Activated CD4-positive, alpha-beta memory T cell treated with anti-CD3 and anti-CD28 coated beads, Interleukin-2, amount 10 ng/mL, durations not matched to agents 7 days and 5 days (primary cell): ENCODE results near the gene SIGLEC10. TPM values are rescaled to one million over a fixed set of nuclear protein-coding genes. Genes with fewer than 3 reads are reported as not detected.
"Not testable (repeated sequence)": the region's sequence is repeated elsewhere in the genome, so short reads cannot be mapped to it uniquely, and the experiment has no call there.

ENCODE experiments used
- CTCF ChIA-PET: fragments of 350-600 bp; sonication (Branson Sonifier 250); formaldehyde crosslinking; loops from one replicate; lab custom pipeline; 2021; ENCODE audit warnings: antibody characterized with exemption, inconsistent platforms; lab: Charles Lee
- POLR2A ChIA-PET: fragments of 350-600 bp; sonication (Branson Sonifier 250); formaldehyde crosslinking; loops from one replicate; lab custom pipeline; 2021; ENCODE audit warnings: antibody characterized with exemption; lab: Charles Lee
- DNase-seq: peaks from one replicate; pipeline ENCODE4 v3.0.0-alpha.2; 2020
- H3K27ac Mint-ChIP-seq: one replicate; pipeline ENCODE4 v1.8.0; 2021; ENCODE audit warnings: mild to moderate bottlenecking, mixed read lengths
- H3K27me3 Mint-ChIP-seq: one replicate; pipeline ENCODE4 v1.8.0; 2021; ENCODE audit warnings: mixed read lengths
- H3K36me3 Mint-ChIP-seq: one replicate; pipeline ENCODE4 v1.8.0; 2021; ENCODE audit warnings: low read depth, mixed read lengths
- H3K4me1 Mint-ChIP-seq: one replicate; pipeline ENCODE4 v1.8.0; 2021; ENCODE audit warnings: mixed read lengths
- H3K4me3 Mint-ChIP-seq: one replicate; pipeline ENCODE4 v1.8.0; 2021; ENCODE audit warnings: mild to moderate bottlenecking, mixed read lengths
- H3K9me3 Mint-ChIP-seq: one replicate; pipeline ENCODE4 v1.8.0; 2021; ENCODE audit warnings: mixed read lengths
- total RNA-seq, 2 experiments: library from RNA; stranded (reverse); gene quantifications; one replicate each; pipeline ENCODE4 v1.2.3, GENCODE V29; 2021

SIGLEC10 gene, protein sequence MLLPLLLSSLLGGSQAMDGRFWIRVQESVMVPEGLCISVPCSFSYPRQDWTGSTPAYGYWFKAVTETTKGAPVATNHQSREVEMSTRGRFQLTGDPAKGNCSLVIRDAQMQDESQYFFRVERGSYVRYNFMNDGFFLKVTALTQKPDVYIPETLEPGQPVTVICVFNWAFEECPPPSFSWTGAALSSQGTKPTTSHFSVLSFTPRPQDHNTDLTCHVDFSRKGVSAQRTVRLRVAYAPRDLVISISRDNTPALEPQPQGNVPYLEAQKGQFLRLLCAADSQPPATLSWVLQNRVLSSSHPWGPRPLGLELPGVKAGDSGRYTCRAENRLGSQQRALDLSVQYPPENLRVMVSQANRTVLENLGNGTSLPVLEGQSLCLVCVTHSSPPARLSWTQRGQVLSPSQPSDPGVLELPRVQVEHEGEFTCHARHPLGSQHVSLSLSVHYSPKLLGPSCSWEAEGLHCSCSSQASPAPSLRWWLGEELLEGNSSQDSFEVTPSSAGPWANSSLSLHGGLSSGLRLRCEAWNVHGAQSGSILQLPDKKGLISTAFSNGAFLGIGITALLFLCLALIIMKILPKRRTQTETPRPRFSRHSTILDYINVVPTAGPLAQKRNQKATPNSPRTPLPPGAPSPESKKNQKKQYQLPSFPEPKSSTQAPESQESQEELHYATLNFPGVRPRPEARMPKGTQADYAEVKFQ
- total RNA-seq, result under 1 TPM; 0.45 to 0.88 TPM

DNA sequence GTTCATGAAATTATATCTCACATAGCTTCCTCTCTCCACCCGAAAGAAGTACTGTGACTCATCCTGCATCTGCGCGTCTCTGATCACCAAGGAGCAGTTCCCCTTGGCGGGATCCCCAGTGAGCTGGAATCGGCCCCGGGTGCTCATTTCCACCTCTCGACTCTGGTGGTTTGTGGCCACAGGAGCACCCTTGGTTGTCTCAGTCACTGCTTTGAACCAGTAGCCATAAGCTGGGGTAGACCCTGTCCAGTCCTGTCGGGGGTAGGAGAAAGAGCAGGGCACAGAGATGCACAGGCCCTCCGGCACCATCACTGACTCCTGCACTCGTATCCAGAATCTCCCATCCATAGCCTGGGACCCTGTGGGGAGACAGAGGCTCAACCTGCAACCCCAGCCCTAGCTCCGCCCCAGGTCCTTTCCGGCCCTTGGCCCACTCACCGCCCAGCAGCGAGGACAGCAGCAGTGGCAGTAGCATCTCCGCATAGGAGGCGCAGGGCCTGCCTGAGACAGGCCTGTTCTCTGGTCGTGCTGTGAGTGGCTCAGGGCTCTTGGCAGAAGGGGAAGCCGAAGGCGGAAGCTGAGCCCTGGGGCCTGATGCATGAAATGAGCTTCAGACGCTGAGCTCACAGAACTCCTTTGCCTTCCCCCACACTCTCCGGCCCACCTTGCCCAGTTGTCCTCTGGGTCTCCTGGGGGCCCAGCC, at the start of gene SIGLEC10:
Gene SIGLEC10, minus strand, starts transcription at position 536 of the 703 bp plus-strand sequence. Its CDS starts 61 bp downstream, at position 475.
- ChIA-PET CTCF (interaction anchor here (0.6 to 2.4 kb wide), 10 partner anchors 9 to 240 kb away, joined by 3 to 9 read pairs (median 4); no protein-coding TSS in a partner anchor), POLR2A (interaction anchor here (1.1 to 2.9 kb wide), 3 partner anchors 23 to 66 kb away, joined by 4 to 20 read pairs (median 6); partner anchors contain the start of gene NKG7)
- Mint-ChIP-seq H3K9me3 (no peaks in the 10 kb centered on the region), H3K4me1 (peaks cover 12% of the 10 kb centered on the region), H3K27ac (no peak within 1 kb of the TSS), H3K36me3 (no peaks in the 10 kb centered on the region), H3K4me3 (no peak within 1 kb of the TSS), H3K27me3 (peaks cover 20% of the 10 kb centered on the region)
- DNase-seq, result peak; percentile 29

DNA sequence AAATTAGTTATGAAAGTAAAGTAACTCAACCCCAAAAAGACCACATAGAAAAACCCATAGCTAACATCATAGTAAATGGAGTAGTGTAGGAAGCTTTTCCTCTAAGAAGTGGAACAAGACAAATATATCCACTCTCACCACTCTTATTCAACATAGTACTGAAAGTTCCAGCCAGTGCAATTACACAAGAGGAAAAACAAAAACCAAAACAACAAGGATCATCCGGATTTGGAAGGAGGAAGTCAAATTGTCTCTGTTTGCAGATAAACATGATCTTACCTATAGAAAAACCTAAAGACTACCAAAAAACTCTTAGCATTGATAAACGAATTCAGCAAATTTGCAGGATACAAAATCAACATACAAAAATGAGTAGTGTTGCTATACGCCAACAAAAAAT, 49.3 kb upstream of the SIGLEC10 start:
- POLR2A ChIA-PET, result interaction anchor here (1.3 kb wide), 1 partner anchor 190 kb away, joined by 3 read pairs; no protein-coding TSS in a partner anchor
- H3K4me1 Mint-ChIP-seq, result peaks cover 36% of the 10 kb centered on the region
- H3K4me3 Mint-ChIP-seq, result no peak overlapping the region
- peaks cover 30% of the 10 kb centered on the region for H3K27me3 Mint-ChIP-seq
- no peaks in the 10 kb centered on the region for H3K36me3 Mint-ChIP-seq
- DNase-seq, result no peak
- H3K27ac Mint-ChIP-seq, result no peak overlapping the region
- no peaks in the 10 kb centered on the region for H3K9me3 Mint-ChIP-seq
- CTCF ChIA-PET, result interaction anchor here (1.2 to 2.6 kb wide), 3 partner anchors 50 to 194 kb away, joined by 3 to 15 read pairs (median 9); partner anchors contain the start of gene SIGLEC10

DNA sequence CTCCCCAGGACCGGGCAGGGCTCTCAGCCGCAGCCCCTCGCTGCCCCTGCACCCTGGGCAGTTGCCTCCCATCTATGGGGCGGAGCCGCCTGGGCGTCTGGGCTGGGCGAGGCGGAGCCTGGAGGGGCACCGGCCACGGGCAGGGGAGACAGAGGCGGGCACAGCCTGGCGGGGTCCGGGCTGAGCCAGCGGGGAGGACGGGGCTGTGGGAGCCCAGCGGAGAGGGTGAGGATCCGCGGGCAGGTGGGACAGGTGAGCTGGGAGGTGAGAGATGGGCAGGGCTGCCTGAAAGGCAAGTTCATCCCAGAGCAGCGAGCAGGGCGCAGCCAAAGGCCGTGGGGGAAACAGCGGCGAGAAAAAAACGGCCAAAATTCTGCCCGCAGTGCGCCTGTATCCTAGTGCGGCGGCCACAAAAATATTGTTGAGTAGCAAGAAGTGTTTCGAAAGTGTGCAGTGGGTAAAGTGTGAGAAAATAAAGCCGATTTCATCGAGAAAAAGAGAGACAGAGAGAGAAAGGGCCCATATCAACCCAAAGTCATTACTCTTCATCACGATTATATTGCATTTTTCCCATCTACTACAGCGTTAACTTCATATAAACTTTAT, 46.6 kb upstream of the SIGLEC10 start:
- H3K9me3 Mint-ChIP-seq, H3K4me3 Mint-ChIP-seq, POLR2A ChIA-PET, H3K27ac Mint-ChIP-seq, H3K36me3 Mint-ChIP-seq, CTCF ChIA-PET, DNase-seq: not testable (repeated sequence)
- peaks cover 30% of the 10 kb centered on the region for H3K27me3 Mint-ChIP-seq
- peaks cover 36% of the 10 kb centered on the region for H3K4me1 Mint-ChIP-seq

DNA sequence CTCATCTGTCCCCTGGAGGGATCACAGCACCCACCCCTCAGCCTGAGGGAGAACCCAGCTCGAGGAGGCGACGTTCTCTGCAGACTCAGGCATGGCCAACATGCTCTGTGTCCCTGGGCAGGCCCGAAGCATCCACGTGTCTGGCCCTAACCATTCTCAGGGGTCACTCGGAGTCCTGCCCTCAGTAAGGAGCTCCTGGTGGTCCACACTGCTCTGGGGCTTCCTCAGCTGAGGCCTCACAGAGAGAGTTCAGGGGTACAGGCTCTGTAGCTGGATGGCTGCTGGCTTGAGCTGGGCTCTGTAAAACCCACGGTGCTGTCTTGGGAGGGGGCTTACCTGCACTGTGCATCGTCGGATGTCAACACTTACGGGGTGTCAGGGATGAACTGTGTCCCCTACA, 45.2 kb upstream of the SIGLEC10 start:
- DNase-seq, result no peak
- H3K27me3 Mint-ChIP-seq, result peaks cover 30% of the 10 kb centered on the region
- POLR2A ChIA-PET, result no interaction called here
- CTCF ChIA-PET, result interaction anchor here (0.9 to 1.1 kb wide), 2 partner anchors 9 to 21 kb away, joined by 3 read pairs; no protein-coding TSS in a partner anchor
- no peaks in the 10 kb centered on the region for H3K9me3 Mint-ChIP-seq
- H3K27ac Mint-ChIP-seq, result no peak overlapping the region
- no peaks in the 10 kb centered on the region for H3K36me3 Mint-ChIP-seq
- no peak overlapping the region for H3K4me3 Mint-ChIP-seq
- peaks cover 23% of the 10 kb centered on the region for H3K4me1 Mint-ChIP-seq

DNA sequence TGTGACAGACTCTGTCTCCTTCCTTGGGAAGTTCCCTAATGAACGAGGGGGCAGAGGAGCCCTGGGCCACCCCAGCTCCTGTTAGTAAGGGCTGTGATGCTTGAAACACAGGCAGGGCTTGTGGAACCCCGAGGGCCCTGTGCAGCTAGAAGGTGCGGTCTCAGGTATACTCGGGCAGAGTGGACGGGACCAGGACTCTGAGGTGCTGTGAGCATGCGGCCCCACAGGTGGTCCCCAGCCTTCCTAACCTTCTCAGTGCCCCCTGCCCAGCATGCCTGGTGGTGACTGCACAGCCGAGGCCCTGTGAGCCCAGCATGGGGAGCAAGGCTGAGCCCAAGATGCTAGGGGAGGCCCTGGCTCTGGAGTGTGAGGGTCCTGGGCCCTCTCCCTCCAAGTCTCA, 44.8 kb upstream of the SIGLEC10 start:
- peaks cover 20% of the 10 kb centered on the region for H3K4me1 Mint-ChIP-seq
- DNase-seq, result peak; percentile 6
- H3K36me3 Mint-ChIP-seq, result no peaks in the 10 kb centered on the region
- no peak overlapping the region for H3K27ac Mint-ChIP-seq
- no peak overlapping the region for H3K4me3 Mint-ChIP-seq
- POLR2A ChIA-PET, result no interaction called here
- CTCF ChIA-PET, result interaction anchor here (0.9 to 1.1 kb wide), 2 partner anchors 9 to 20 kb away, joined by 3 read pairs; no protein-coding TSS in a partner anchor
- peaks cover 30% of the 10 kb centered on the region for H3K27me3 Mint-ChIP-seq
- H3K9me3 Mint-ChIP-seq, result no peaks in the 10 kb centered on the region

DNA sequence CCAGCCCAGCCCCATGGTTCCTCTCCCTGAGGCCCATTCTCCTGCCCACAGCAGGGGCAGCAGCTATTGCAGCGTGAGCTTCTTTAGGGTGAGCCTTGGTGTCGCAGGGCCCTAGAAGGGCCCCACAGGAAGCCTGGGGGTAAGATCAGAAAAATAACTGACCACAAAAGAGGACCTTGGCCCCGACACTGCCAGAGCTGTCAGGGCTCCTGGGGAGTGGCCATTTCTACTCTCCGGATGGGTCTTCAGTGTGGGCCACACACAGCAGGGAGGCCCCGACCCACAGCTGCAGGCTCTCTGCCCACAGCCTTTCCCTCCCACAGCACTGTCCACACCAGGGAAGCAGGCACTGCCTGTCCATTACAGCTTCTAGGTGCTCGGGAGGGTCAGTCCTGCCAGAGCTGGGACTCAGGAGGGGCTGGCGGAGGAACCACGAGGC, 44.3 kb upstream of the SIGLEC10 start:
- no peak overlapping the region for H3K4me3 Mint-ChIP-seq
- H3K4me1 Mint-ChIP-seq, result peaks cover 17% of the 10 kb centered on the region
- no peaks in the 10 kb centered on the region for H3K9me3 Mint-ChIP-seq
- POLR2A ChIA-PET, result no interaction called here
- peaks cover 27% of the 10 kb centered on the region for H3K27me3 Mint-ChIP-seq
- H3K27ac Mint-ChIP-seq, result no peak overlapping the region
- no peaks in the 10 kb centered on the region for H3K36me3 Mint-ChIP-seq
- peak; percentile 10 for DNase-seq
- CTCF ChIA-PET, result interaction anchor here (1.1 kb wide), 1 partner anchor 20 kb away, joined by 3 read pairs; no protein-coding TSS in a partner anchor

DNA sequence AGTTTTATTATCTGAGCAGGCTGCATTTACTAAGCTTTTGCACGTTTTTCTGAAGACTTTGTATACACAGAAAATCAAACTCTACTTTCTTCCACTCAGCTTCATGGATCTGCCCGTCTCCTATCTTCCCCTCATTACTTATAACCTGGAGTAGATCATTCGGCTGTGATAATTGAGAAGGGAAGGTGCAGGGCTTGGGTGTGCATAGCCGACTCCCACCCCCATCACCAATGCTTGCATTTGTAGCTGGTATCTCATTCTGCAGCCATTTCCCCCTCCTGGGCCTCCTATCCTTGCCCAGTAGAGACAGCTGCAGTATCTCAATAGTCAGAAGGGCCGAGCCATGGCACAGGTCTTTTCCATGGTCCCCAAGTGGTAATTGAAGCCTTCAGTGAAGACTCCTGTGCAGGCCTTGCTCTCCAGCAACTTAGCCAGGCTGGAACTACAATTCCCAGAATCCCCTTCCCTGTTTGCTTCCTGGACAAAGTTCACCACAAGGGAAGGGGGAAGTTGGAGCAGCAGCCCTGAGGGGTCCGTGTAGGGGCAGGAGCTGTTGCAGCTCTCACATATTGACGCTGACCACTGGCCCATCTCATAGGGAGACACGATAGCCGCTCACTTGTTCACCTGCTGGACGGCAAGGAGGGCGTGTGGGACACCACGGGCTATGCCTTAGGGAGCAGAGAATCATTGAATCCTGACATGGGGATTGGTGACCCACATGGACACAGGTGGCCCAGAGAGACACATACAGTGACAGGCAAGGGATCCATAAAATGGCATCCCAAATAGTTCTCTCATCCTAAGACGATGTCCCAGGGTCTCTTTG, 42.9 kb upstream of the SIGLEC10 start:
- H3K9me3 Mint-ChIP-seq, result no peaks in the 10 kb centered on the region
- no peak overlapping the region for H3K4me3 Mint-ChIP-seq
- ChIA-PET CTCF (interaction anchor here (0.6 to 0.9 kb wide), 2 partner anchors 12 to 51 kb away, joined by 3 to 5 read pairs; no protein-coding TSS in a partner anchor), POLR2A (no interaction called here)
- H3K27me3 Mint-ChIP-seq, result peaks cover 21% of the 10 kb centered on the region
- no peaks in the 10 kb centered on the region for H3K36me3 Mint-ChIP-seq
- H3K27ac Mint-ChIP-seq, result no peak overlapping the region
- peak; percentile 12 for DNase-seq
- peaks cover 15% of the 10 kb centered on the region for H3K4me1 Mint-ChIP-seq

DNA sequence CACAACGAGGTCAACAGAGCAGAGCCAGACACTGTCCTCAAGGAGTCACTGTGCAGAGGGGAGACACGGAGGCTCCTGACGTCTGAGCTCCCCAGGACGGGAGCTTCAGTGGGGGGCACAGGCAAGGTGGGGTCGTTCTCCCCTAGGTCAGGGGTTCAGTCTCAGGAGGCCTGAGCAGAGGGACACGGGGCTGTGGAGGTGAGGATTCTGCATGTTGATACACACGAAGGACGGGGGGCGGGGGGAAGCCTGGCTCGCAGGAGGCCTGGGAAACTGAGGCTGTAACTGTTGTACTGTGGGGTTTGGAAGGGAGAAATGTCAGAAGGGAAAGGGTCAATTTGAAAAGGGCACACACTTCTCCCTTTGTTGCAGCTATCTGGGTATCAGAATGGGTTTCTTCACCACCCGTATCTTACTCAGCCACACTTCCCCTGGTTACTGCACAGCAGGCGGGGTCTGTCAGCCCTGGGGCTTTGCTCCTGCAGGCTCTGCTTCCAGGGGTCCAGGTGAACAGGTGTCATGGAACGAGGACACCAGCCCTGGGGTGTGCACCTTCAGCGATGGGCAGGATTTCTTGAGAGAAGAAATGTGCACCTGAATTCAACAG, 41.6 kb upstream of the SIGLEC10 start:
- H3K9me3 Mint-ChIP-seq, result no peaks in the 10 kb centered on the region
- no peak for DNase-seq
- H3K4me1 Mint-ChIP-seq, result peaks cover 9% of the 10 kb centered on the region
- H3K27me3 Mint-ChIP-seq, result peaks cover 11% of the 10 kb centered on the region
- CTCF ChIA-PET, result no interaction called here
- no peak overlapping the region for H3K4me3 Mint-ChIP-seq
- POLR2A ChIA-PET, result no interaction called here
- no peak overlapping the region for H3K27ac Mint-ChIP-seq
- H3K36me3 Mint-ChIP-seq, result no peaks in the 10 kb centered on the region

DNA sequence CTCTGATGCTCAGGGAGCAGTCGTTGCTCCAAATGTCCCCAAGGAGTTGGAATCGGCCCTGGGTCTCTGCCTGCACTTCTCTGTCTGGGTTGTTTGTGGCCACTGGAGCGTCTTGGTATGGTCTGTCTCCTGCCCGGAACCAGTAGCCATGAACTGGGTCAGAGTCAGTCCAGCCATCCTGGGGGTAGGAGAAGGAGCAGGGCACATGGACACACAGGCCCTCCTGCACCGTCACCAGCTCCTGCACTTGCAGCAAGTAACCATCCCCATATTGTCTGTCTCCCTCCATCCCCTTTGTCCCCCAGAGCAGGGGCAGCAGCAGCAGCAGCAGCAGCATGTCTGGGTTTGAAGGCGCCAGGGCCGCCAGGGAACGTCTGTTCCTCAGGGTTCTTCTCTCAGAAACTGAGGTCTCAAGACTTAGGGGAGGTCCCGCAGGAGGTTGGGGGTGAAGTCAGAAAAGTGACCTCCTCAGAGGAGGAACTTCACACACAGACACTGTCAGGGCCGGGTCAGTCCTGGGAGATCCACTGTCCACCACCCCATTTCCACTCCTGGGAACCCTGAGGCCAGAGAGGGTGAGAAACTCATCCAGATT, 40.7 kb upstream of the SIGLEC10 start, which contains the start of gene SIGLEC8:
Gene SIGLEC8, minus strand, starts transcription at position 404 of the 595 bp plus-strand sequence. Its CDS starts 67 bp downstream, at position 337.
- CTCF ChIA-PET, result no interaction called here
- DNase-seq, result no peak
- peaks cover 4% of the 10 kb centered on the region for H3K4me1 Mint-ChIP-seq

DNA sequence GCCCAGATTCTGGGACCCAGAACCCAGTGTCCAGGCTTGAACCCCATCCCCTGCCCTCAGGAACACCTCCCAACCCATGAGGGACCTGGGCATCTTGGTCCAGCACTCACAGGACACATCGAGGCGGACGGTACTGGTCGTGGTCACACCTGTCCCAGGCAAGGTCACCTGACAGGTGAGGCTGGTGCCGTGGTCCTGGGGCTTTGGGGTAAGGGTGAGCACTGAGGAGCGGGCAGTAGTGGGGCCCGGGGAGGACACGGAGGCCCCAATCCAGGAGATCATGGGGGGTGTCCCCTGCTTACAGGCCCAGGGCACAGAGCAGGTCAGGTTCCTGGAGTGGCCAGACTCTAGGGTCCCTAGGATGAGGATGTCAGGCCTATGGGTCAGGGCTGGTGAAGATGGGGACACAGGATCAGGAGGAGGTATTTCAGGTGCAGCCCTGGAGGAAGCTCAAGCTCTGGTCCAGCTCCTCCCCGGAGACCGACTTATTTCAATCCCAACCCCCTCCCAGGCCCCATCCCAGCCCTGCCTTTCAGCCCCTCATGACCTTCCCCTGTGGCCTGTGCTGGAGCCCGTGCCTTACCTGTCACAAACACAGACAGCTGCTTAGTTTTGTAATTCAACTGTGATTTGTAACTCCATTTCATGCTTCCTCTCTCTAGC, 40.0 kb upstream of the SIGLEC10 start:
- POLR2A ChIA-PET, result no interaction called here
- no peak for DNase-seq
- H3K9me3 Mint-ChIP-seq, result peaks cover 2% of the 10 kb centered on the region

More for the DNA sequence above, 40.7 kb upstream of the SIGLEC10 start, which contains the start of gene SIGLEC8:
- no peak within 1 kb of the TSS for H3K27ac Mint-ChIP-seq
- no peak within 1 kb of the TSS for H3K4me3 Mint-ChIP-seq
- H3K27me3 Mint-ChIP-seq, result peaks cover 7% of the 10 kb centered on the region
- POLR2A ChIA-PET, result no interaction called here
- no peaks in the 10 kb centered on the region for H3K9me3 Mint-ChIP-seq
- H3K36me3 Mint-ChIP-seq, result no peaks in the 10 kb centered on the region

More for the DNA sequence above, 40.0 kb upstream of the SIGLEC10 start:
- H3K27ac Mint-ChIP-seq, result no peak overlapping the region
- peaks cover 2% of the 10 kb centered on the region for H3K27me3 Mint-ChIP-seq
- no peaks in the 10 kb centered on the region for H3K36me3 Mint-ChIP-seq
- H3K4me1 Mint-ChIP-seq, result no peaks in the 10 kb centered on the region
- no peak overlapping the region for H3K4me3 Mint-ChIP-seq
- CTCF ChIA-PET, result no interaction called here
